HPDE6-E6E7 (cell line): ENCODE data around the gene TTN.

Source experiments
- DNase-seq: peaks from one replicate; pipeline ENCODE4 v3.0.0; 2011; ENCODE audit warnings: missing footprints; ENCODE audit errors: extremely low spot score

The TTN gene

DNA sequence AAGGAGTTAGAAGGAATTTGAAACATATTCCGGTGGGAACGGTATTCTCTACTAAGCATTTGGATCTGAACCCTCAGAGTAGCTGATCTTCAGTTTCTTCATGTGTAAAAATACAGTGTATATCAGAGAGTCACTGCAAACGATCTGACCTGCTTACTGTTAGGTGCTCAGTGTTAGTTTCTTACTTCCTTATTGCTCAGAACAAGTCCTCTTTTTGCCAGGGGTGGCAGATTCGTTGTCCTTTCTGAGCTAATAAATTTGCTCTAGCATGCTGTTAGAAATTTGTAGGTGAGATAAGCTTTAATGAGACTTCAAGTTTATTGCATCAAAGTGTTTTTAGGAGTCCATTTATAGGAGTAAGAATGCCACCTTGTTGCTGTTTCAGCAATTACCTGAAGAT is 311.2 kb downstream of the TTN start:
- no peak for DNase-seq

GRCh38 chr2:178491612-178492011 is 315.6 kb downstream of the TTN start:
- DNase-seq, result no peak

- DNase-seq, result no peak
These were observed 321.9 kb downstream of the TTN start for GRCh38 chr2:178485356-178485755.

DNA sequence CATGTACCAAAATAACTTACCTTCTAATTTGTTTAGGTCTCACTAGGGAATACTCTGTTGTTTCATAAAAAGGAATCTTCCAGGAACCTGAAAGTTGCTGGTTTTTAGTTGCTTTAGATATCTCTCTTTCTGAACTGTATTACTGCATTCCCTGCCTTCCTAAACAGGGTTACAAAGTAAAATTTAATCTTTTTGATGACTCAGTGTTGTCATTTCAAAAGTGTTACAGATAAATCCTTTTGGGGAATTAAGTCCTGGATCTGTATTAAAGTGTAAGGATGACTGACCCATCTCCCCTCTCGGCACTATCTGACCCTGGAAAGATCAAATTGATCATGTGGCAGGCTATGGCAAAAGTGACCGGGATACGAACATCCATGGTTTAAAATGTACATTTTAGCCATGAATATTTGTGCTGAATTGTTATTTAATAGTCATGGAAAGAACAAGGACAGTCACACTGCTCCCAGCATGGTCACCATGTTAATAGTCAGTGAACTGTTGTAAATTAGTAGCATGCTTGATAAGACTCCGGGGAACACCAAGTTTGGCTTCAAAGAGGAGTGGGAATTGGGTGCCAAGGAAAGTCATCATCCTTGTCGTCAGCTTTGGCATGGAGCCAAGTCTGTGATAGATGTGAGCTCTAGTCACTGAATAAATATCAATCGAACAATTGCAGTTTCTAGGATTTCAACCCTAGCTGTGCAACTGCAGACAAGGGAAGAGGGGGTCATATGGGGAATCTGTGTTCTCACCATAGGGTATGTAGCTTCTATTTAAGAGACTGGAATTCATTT is 322.8 kb downstream of the TTN start:
- no peak for DNase-seq

- no peak for DNase-seq
These were observed 324.8 kb downstream of the TTN start for GRCh38 chr2:178482437-178482836.

GRCh38 chr2:178480227-178481181 is 326.7 kb downstream of the TTN start, which contains the start of gene PLEKHA3:
TSS of gene PLEKHA3 (plus strand) at chr2:178480457. CDS start at chr2:178480870, 413 bp downstream.
- peak; percentile 89 for DNase-seq

GRCh38 chr2:178479758-178480226 is 327.4 kb downstream of the TTN start:
- no peak for DNase-seq

GRCh38 chr2:178479275-178479616 is 328.0 kb downstream of the TTN start:
- DNase-seq, result no peak

DNA sequence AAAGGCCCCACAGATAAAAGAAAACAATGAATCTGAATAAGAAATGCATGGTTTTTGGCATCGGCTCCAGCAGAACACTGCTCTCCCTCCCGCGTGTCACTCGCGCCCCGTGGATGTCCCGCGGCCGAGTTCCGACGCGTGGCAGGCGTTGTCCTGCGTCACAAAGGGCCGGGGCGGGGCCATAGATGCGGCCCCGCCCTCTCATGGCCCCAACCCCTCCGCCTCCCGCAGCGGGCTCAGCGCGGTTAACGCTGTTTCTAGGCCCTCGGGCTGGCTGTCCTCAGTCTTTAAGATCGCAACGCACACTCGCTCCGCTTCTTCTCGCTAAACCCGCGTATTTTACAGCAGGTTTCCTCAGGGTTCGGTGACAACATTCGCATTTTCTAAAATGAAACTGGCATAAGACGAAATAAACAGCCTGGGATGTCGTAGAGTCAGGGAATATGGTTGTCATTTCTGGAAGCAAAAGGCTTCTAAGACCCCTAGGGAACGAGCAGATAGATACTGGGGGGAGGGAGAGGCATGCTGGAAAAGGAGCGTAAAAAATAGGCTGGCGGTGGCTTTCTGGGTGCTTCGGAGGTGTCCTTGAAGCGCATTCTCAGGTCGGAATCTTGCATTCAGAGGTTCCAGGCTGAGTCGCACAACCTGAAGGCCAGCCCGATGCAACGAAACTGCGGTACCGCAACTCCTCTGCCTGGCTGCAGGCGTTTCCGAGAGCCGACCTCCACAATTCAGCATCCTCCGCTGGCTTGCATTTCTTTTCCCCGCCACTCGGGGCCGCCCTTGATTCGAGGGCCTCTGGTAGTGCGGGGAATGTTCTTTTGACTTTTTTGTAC is 328.6 kb downstream of the TTN start, which contains the start of gene FKBP7:
Gene FKBP7 (minus strand): TSS at position 162 of the 836 bp plus-strand sequence. CDS start 101 bp downstream, at position 61.
- peak; percentile 64 for DNase-seq

- no peak for DNase-seq
These were observed 329.1 kb downstream of the TTN start for GRCh38 chr2:178478130-178478438.

DNA sequence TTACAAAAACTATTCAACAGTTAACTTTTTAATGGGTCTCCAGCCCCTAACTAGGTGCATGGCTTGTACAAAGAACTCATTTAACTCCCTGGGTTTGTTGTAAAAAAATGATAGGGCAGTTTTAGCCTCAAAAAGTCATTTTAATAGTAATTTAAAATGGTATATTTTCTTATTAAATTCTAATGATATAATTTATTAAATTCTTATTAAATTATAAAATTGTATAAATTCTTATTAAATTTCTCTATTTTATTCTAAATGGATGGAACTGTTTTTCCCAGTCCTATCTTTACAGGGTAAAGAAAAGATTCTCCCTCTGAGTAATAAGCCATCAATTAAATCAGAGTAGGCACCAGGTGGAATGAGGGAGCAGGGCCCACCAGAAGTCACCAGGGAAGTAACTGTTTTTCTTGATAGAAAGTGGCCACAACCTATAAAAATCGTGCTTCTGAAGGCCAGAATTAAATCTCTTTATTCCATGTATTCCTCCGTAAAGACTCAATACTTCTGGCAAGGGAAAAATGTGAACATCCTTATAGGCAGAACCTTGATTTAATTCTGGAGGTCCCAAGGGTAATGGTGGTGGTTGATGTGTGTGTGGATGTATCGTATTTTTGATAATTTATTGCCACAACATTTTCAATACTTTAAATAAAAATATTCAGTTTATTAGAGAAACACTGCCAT is 329.6 kb downstream of the TTN start:
- DNase-seq, result no peak

DNA sequence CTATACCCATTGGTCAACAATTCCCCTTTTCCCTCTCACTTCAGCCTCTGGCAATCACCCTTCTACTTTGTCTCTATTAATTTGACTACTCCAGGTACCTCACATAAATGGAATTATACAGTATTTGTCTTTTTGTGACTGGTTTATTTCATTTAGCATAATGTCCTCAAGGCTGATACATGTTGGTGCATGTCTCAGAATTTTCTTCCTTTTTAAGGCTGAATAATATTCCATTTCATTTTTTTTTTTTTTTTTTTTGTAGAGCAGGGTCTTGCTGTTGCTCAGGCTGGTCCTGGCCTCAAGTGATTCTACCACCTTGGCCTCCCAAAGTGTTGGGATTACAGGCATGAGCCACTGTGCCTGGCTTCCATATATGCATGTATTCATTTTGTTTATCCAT is 330.7 kb downstream of the TTN start:
- no peak for DNase-seq
